Measurements from ENCODE around the gene RBFOX2.
A peak's percentile ranks its signal among the peaks of the same experiment; 100 is the strongest.

The RBFOX2 gene

GRCh38 chr22:35981900-35982299, 46.7 kb downstream of the RBFOX2 start:
- H3K27me3 ChIP-seq (ENCODE audit: control insufficient read depth, insufficient read depth, low read length): no peaks in the 10 kb centered on the region
- H3K79me2 ChIP-seq: peaks cover 17% of the 10 kb centered on the region
- H2AFZ ChIP-seq: no peak overlapping the region
- no peak overlapping the region for H3K4me2 ChIP-seq (ENCODE audit: low read length)
- H3K4me1 ChIP-seq: peaks cover 9% of the 10 kb centered on the region
- H3K27ac ChIP-seq: peak overlapping the region; percentile 40
- H3K36me3 ChIP-seq (ENCODE audit: control insufficient read depth, insufficient read depth, low read length): no peaks in the 10 kb centered on the region
- TF ChIP-seq CTCF (IDR thresholded peaks at IDR 0.05): no peak
- no peak overlapping the region for H3K9ac ChIP-seq
- no peak overlapping the region for H3K4me3 ChIP-seq (ENCODE audit: low read depth, low read length)
- no peaks in the 10 kb centered on the region for H3K9me3 ChIP-seq (ENCODE audit: control insufficient read depth, low read length)

- TF ChIP-seq CTCF (IDR thresholded peaks at IDR 0.05): no peak
- no peak overlapping the region for H3K4me3 ChIP-seq (ENCODE audit: low read depth, low read length)
- H3K4me2 ChIP-seq (ENCODE audit: low read length): no peak overlapping the region
- H3K27ac ChIP-seq: no peak overlapping the region
- peaks cover 8% of the 10 kb centered on the region for H3K4me1 ChIP-seq
- no peak overlapping the region for H3K9ac ChIP-seq
- no peaks in the 10 kb centered on the region for H3K9me3 ChIP-seq (ENCODE audit: control insufficient read depth, low read length)
- no peaks in the 10 kb centered on the region for H3K36me3 ChIP-seq (ENCODE audit: control insufficient read depth, insufficient read depth, low read length)
- no peak overlapping the region for H2AFZ ChIP-seq
- no peaks in the 10 kb centered on the region for H3K27me3 ChIP-seq (ENCODE audit: control insufficient read depth, insufficient read depth, low read length)
- peaks cover 17% of the 10 kb centered on the region for H3K79me2 ChIP-seq
Observed at GRCh38 chr22:35978889-35979288, 49.7 kb downstream of the RBFOX2 start.

- Histone ChIP-seq H3K9ac (no peak overlapping the region), H3K27ac (no peak overlapping the region), H3K9me3 (ENCODE audit: control insufficient read depth, low read length) (no peaks in the 10 kb centered on the region), H3K79me2 (peaks cover 17% of the 10 kb centered on the region), H3K27me3 (ENCODE audit: control insufficient read depth, insufficient read depth, low read length) (no peaks in the 10 kb centered on the region), H3K4me3 (ENCODE audit: low read depth, low read length) (no peak overlapping the region), H3K4me1 (peaks cover 9% of the 10 kb centered on the region), H3K4me2 (ENCODE audit: low read length) (no peak overlapping the region), H3K36me3 (ENCODE audit: control insufficient read depth, insufficient read depth, low read length) (no peaks in the 10 kb centered on the region), H2AFZ (no peak overlapping the region)
- no peak for TF ChIP-seq CTCF (IDR thresholded peaks at IDR 0.05)
Observed at GRCh38 chr22:35978201-35978600, 50.4 kb downstream of the RBFOX2 start.

- no peak for TF ChIP-seq CTCF (IDR thresholded peaks at IDR 0.05)
- Histone ChIP-seq H3K4me1 (peaks cover 9% of the 10 kb centered on the region), H3K36me3 (ENCODE audit: control insufficient read depth, insufficient read depth, low read length) (no peaks in the 10 kb centered on the region), H3K27ac (no peak overlapping the region), H3K27me3 (ENCODE audit: control insufficient read depth, insufficient read depth, low read length) (no peaks in the 10 kb centered on the region), H3K9ac (no peak overlapping the region), H2AFZ (no peak overlapping the region), H3K79me2 (peaks cover 17% of the 10 kb centered on the region), H3K4me3 (ENCODE audit: low read depth, low read length) (no peak overlapping the region), H3K9me3 (ENCODE audit: control insufficient read depth, low read length) (no peaks in the 10 kb centered on the region), H3K4me2 (ENCODE audit: low read length) (no peak overlapping the region)
Observed at GRCh38 chr22:35977136-35977535, 51.5 kb downstream of the RBFOX2 start.

GRCh38 chr22:35973388-35973787, 55.2 kb downstream of the RBFOX2 start:
- TF ChIP-seq CTCF (IDR thresholded peaks at IDR 0.05): no peak
- peak overlapping the region; percentile 16 for H3K4me2 ChIP-seq (ENCODE audit: low read length)
- peak overlapping the region; percentile 73 for H3K27ac ChIP-seq
- no peaks in the 10 kb centered on the region for H3K9me3 ChIP-seq (ENCODE audit: control insufficient read depth, low read length)
- no peaks in the 10 kb centered on the region for H3K27me3 ChIP-seq (ENCODE audit: control insufficient read depth, insufficient read depth, low read length)
- peaks cover 7% of the 10 kb centered on the region for H3K79me2 ChIP-seq
- no peak overlapping the region for H3K9ac ChIP-seq
- peak overlapping the region; percentile 16 for H3K4me3 ChIP-seq (ENCODE audit: low read depth, low read length)
- no peaks in the 10 kb centered on the region for H3K36me3 ChIP-seq (ENCODE audit: control insufficient read depth, insufficient read depth, low read length)
- peaks cover 9% of the 10 kb centered on the region for H3K4me1 ChIP-seq
- H2AFZ ChIP-seq: no peak overlapping the region
